Measurements from ENCODE around the gene SLC25A13. TPM values are rescaled to one million over a fixed set of nuclear protein-coding genes. Genes with fewer than 3 reads are reported as not detected.

Gene SLC25A13
- total and polyA plus RNA-seq, 2 experiments from 2014 or later, result 32.0 to 37.5 TPM

- H3K9me3 ChIP-seq (ENCODE audit: low read depth), result no peaks in the 10 kb centered on the region
- no peaks in the 10 kb centered on the region for H3K36me3 ChIP-seq
- H3K27me3 ChIP-seq, result no peaks in the 10 kb centered on the region
- no peak for TF ChIP-seq CTCF (IDR thresholded peaks at IDR 0.05; ENCODE audit: low read depth, low read length)
- H3K27ac ChIP-seq, result no peak overlapping the region
- peaks cover 33% of the 10 kb centered on the region for H3K4me1 ChIP-seq (ENCODE audit: low read depth)
- H3K4me3 ChIP-seq, result no peak overlapping the region
- DNase-seq (ENCODE audit: low read depth in 1 of 2, low spot score in 1 of 2), result peak in 1 of 2 donors; percentile 14
Measured at GRCh38 chr7:96179837-96180236, 142.1 kb downstream of the SLC25A13 start.

GRCh38 chr7:96179341-96179740 is 142.6 kb downstream of the SLC25A13 start:
- Histone ChIP-seq H3K27ac (peak overlapping the region; percentile 72), H3K9me3 (ENCODE audit: low read depth) (no peaks in the 10 kb centered on the region), H3K27me3 (no peaks in the 10 kb centered on the region), H3K36me3 (no peaks in the 10 kb centered on the region), H3K4me1 (ENCODE audit: low read depth) (peaks cover 33% of the 10 kb centered on the region), H3K4me3 (no peak overlapping the region)
- DNase-seq (ENCODE audit: low read depth in 1 of 2, low spot score in 1 of 2), result peak in 1 of 2 donors; percentile 5
- TF ChIP-seq CTCF (IDR thresholded peaks at IDR 0.05; ENCODE audit: low read depth, low read length), result no peak

GRCh38 chr7:96178581-96178980 is 143.3 kb downstream of the SLC25A13 start:
- peak in 1 of 2 donors; percentile 59 for DNase-seq (ENCODE audit: low read depth in 1 of 2, low spot score in 1 of 2)
- H3K4me3 ChIP-seq, result no peak overlapping the region
- peaks cover 34% of the 10 kb centered on the region for H3K4me1 ChIP-seq (ENCODE audit: low read depth)
- no peaks in the 10 kb centered on the region for H3K27me3 ChIP-seq
- no peaks in the 10 kb centered on the region for H3K9me3 ChIP-seq (ENCODE audit: low read depth)
- H3K27ac ChIP-seq, result peak overlapping the region; percentile 72
- no peak for TF ChIP-seq CTCF (IDR thresholded peaks at IDR 0.05; ENCODE audit: low read depth, low read length)
- H3K36me3 ChIP-seq, result no peaks in the 10 kb centered on the region

GRCh38 chr7:96177353-96177752 is 144.5 kb downstream of the SLC25A13 start:
- H3K4me1 ChIP-seq (ENCODE audit: low read depth), result peaks cover 33% of the 10 kb centered on the region
- H3K4me3 ChIP-seq, result no peak overlapping the region
- TF ChIP-seq CTCF (IDR thresholded peaks at IDR 0.05; ENCODE audit: low read depth, low read length), result no peak
- no peaks in the 10 kb centered on the region for H3K9me3 ChIP-seq (ENCODE audit: low read depth)
- no peaks in the 10 kb centered on the region for H3K36me3 ChIP-seq
- no peaks in the 10 kb centered on the region for H3K27me3 ChIP-seq
- DNase-seq (ENCODE audit: low read depth in 1 of 2, low spot score in 1 of 2), result no peak
- H3K27ac ChIP-seq, result no peak overlapping the region

- Histone ChIP-seq H3K4me1 (ENCODE audit: low read depth) (peaks cover 22% of the 10 kb centered on the region), H3K27ac (no peak overlapping the region), H3K9me3 (ENCODE audit: low read depth) (no peaks in the 10 kb centered on the region), H3K4me3 (no peak overlapping the region), H3K36me3 (peaks cover 3% of the 10 kb centered on the region), H3K27me3 (no peaks in the 10 kb centered on the region)
- DNase-seq (ENCODE audit: low read depth in 1 of 2, low spot score in 1 of 2), result no peak
- no peak for TF ChIP-seq CTCF (IDR thresholded peaks at IDR 0.05; ENCODE audit: low read depth, low read length)
Measured at GRCh38 chr7:96174812-96175211, 147.1 kb downstream of the SLC25A13 start.

- Histone ChIP-seq H3K27ac (no peak overlapping the region), H3K36me3 (peaks cover 12% of the 10 kb centered on the region), H3K27me3 (no peaks in the 10 kb centered on the region), H3K4me1 (ENCODE audit: low read depth) (peaks cover 12% of the 10 kb centered on the region), H3K4me3 (no peak overlapping the region), H3K9me3 (ENCODE audit: low read depth) (no peaks in the 10 kb centered on the region)
- no peak for DNase-seq (ENCODE audit: low read depth in 1 of 2, low spot score in 1 of 2)
- no peak for TF ChIP-seq CTCF (IDR thresholded peaks at IDR 0.05; ENCODE audit: low read depth, low read length)
Measured at GRCh38 chr7:96173781-96174180, 148.1 kb downstream of the SLC25A13 start.

Data from cardiac muscle cell (in vitro differentiated cells and primary cell).